ENCODE data around the gene KLHL17. TPM values are rescaled to one million over a fixed set of nuclear protein-coding genes. Genes with fewer than 3 reads are reported as not detected.
"Not testable (repeated sequence)": the region's sequence is repeated elsewhere in the genome, so short reads cannot be mapped to it uniquely, and the experiment has no call there.

KLHL17 gene
- total RNA-seq, 1 experiment from 2014 or later: 15.1 TPM

- H3K27me3 ChIP-seq: peaks cover 30% of the 10 kb centered on the region
- no peaks in the 10 kb centered on the region for H3K36me3 ChIP-seq
- H3K4me1 ChIP-seq: peaks cover 2% of the 10 kb centered on the region; the same call in 1 of the 2 replicates
- H3K4me3 ChIP-seq: no peak overlapping the region
- no peak overlapping the region for H3K27ac ChIP-seq
- DNase-seq: no peak
- 0 out of 2 replicates have a peak, but pooled peaks cover 3% of the 10 kb centered on the region for H3K9me3 ChIP-seq (replicated peaks)
Observed at GRCh38 chr1:980602-981395, 20.4 kb downstream of the KLHL17 start.

GRCh38 chr1:981491-981954 lies 21.1 kb downstream of the KLHL17 start:
- no peak overlapping the region for H3K4me3 ChIP-seq
- H3K36me3 ChIP-seq: no peaks in the 10 kb centered on the region
- no peak overlapping the region for H3K27ac ChIP-seq
- 0 out of 2 replicates have a peak, but pooled peaks cover 3% of the 10 kb centered on the region for H3K9me3 ChIP-seq (replicated peaks)
- H3K27me3 ChIP-seq: peaks cover 30% of the 10 kb centered on the region
- no peak for DNase-seq
- H3K4me1 ChIP-seq: no peaks in the 10 kb centered on the region

GRCh38 chr1:981955-982558 lies 21.7 kb downstream of the KLHL17 start, which contains the start of gene PERM1:
Gene PERM1, minus strand, starts transcription at chr1:982093. Its CDS starts 1,064 bp downstream, at chr1:981029.
- no peak for DNase-seq

GRCh38 chr1:982765-983436 lies 22.5 kb downstream of the KLHL17 start:
- no peaks in the 10 kb centered on the region for H3K36me3 ChIP-seq
- no peaks in the 10 kb centered on the region for H3K4me1 ChIP-seq
- H3K4me3 ChIP-seq: no peak overlapping the region
- no peak overlapping the region for H3K27ac ChIP-seq
- DNase-seq: no peak
- 0 out of 2 replicates have a peak, but pooled peaks cover 3% of the 10 kb centered on the region for H3K9me3 ChIP-seq (replicated peaks)
- peaks cover 30% of the 10 kb centered on the region for H3K27me3 ChIP-seq

More at GRCh38 chr1:981955-982558, 21.7 kb downstream of the KLHL17 start, which contains the start of gene PERM1:
- no peak within 1 kb of the TSS for H3K4me3 ChIP-seq
- H3K9me3 ChIP-seq (replicated peaks): 0 out of 2 replicates have a peak, but pooled peaks cover 3% of the 10 kb centered on the region
- no peak within 1 kb of the TSS for H3K27ac ChIP-seq
- no peaks in the 10 kb centered on the region for H3K36me3 ChIP-seq
- peaks cover 30% of the 10 kb centered on the region for H3K27me3 ChIP-seq
- no peaks in the 10 kb centered on the region for H3K4me1 ChIP-seq

- Histone ChIP-seq H3K9me3 (replicated peaks) (no peaks in the 10 kb centered on the region), H3K4me3 (no peak overlapping the region), H3K4me1 (no peaks in the 10 kb centered on the region), H3K27me3 (peaks cover 30% of the 10 kb centered on the region), H3K36me3 (no peaks in the 10 kb centered on the region), H3K27ac (no peak overlapping the region)
- DNase-seq: peak; percentile 46 to 62
Observed at GRCh38 chr1:983798-984475, 23.6 kb downstream of the KLHL17 start.

- peaks cover 30% of the 10 kb centered on the region for H3K27me3 ChIP-seq
- no peaks in the 10 kb centered on the region for H3K9me3 ChIP-seq (replicated peaks)
- no peak overlapping the region for H3K4me3 ChIP-seq
- DNase-seq: no peak
- no peak overlapping the region for H3K27ac ChIP-seq
- H3K4me1 ChIP-seq: no peaks in the 10 kb centered on the region
- H3K36me3 ChIP-seq: no peaks in the 10 kb centered on the region
Observed at GRCh38 chr1:984476-984814, 24.1 kb downstream of the KLHL17 start.

GRCh38 chr1:985126-985525 lies 24.7 kb downstream of the KLHL17 start:
- no peak for DNase-seq
- Histone ChIP-seq H3K4me1 (no peaks in the 10 kb centered on the region), H3K27ac (no peak overlapping the region), H3K27me3 (peaks cover 30% of the 10 kb centered on the region), H3K9me3 (replicated peaks) (no peaks in the 10 kb centered on the region), H3K36me3 (no peaks in the 10 kb centered on the region), H3K4me3 (no peak overlapping the region)

- H3K9me3 ChIP-seq (replicated peaks); H3K27ac ChIP-seq; H3K4me3 ChIP-seq; H3K36me3 ChIP-seq; DNase-seq; H3K4me1 ChIP-seq: not testable (repeated sequence)
- H3K27me3 ChIP-seq: peaks cover 14% of the 10 kb centered on the region
Observed at GRCh38 chr1:988061-988460, 27.7 kb downstream of the KLHL17 start.

- not testable (repeated sequence) for H3K4me1 ChIP-seq; H3K27ac ChIP-seq; H3K9me3 ChIP-seq (replicated peaks); H3K27me3 ChIP-seq; DNase-seq; H3K4me3 ChIP-seq; H3K36me3 ChIP-seq
Observed at GRCh38 chr1:991275-991674, 30.9 kb downstream of the KLHL17 start.

GRCh38 chr1:991895-992294 lies 31.5 kb downstream of the KLHL17 start:
- Histone ChIP-seq H3K27me3 (no peaks in the 10 kb centered on the region), H3K9me3 (replicated peaks) (peaks cover 5% of the 10 kb centered on the region; the same call in 1 of the 2 replicates), H3K27ac (no peak overlapping the region), H3K36me3 (no peaks in the 10 kb centered on the region), H3K4me3 (no peak overlapping the region), H3K4me1 (no peaks in the 10 kb centered on the region)
- DNase-seq: no peak

- no peak for DNase-seq
- Histone ChIP-seq H3K27me3 (no peaks in the 10 kb centered on the region), H3K27ac (no peak overlapping the region), H3K4me1 (no peaks in the 10 kb centered on the region), H3K36me3 (no peaks in the 10 kb centered on the region), H3K9me3 (replicated peaks) (peaks cover 5% of the 10 kb centered on the region; the same call in 1 of the 2 replicates), H3K4me3 (no peak overlapping the region)
Observed at GRCh38 chr1:992362-992761, 32.0 kb downstream of the KLHL17 start.

- DNase-seq: no peak
- H3K27ac ChIP-seq: no peak overlapping the region
- no peaks in the 10 kb centered on the region for H3K27me3 ChIP-seq
- H3K4me3 ChIP-seq: no peak overlapping the region
- H3K9me3 ChIP-seq (replicated peaks): peaks cover 5% of the 10 kb centered on the region; the same call in 1 of the 2 replicates
- no peaks in the 10 kb centered on the region for H3K4me1 ChIP-seq
- H3K36me3 ChIP-seq: no peaks in the 10 kb centered on the region
Observed at GRCh38 chr1:993379-993995, 33.1 kb downstream of the KLHL17 start.

GRCh38 chr1:994546-994945 lies 34.2 kb downstream of the KLHL17 start:
- H3K27ac ChIP-seq; H3K27me3 ChIP-seq; H3K9me3 ChIP-seq (replicated peaks); DNase-seq; H3K4me1 ChIP-seq; H3K4me3 ChIP-seq; H3K36me3 ChIP-seq: not testable (repeated sequence)

All from SJCRH30 (cell line).